NCI-H1417 (cell line): ENCODE measurements around the gene RIMOC1.

Experiments
- DNase-seq, 3 experiments: peaks; one replicate each; lab custom pipeline; 2025; lab: John Stamatoyannopoulos, UW

RIMOC1 gene

GRCh38 chr5:41903892-41904799 is at the start of gene RIMOC1:
Gene RIMOC1 (plus strand): TSS chr5:41904344. CDS start chr5:41904368, 24 bp downstream.
- peak; percentile 99 to 100 (median 99) for DNase-seq

GRCh38 chr5:41856644-41857491 is 47.3 kb upstream of the RIMOC1 start:
- DNase-seq, result peak; percentile 52 to 87 (median 87)

- no peak for DNase-seq
Observed at GRCh38 chr5:41857989-41858388, 46.2 kb upstream of the RIMOC1 start.

- no peak for DNase-seq
Observed at GRCh38 chr5:41858890-41859289, 45.3 kb upstream of the RIMOC1 start.

GRCh38 chr5:41863871-41864486 is 40.2 kb upstream of the RIMOC1 start:
- DNase-seq, result no peak

GRCh38 chr5:41869151-41869723 is 34.9 kb upstream of the RIMOC1 start:
- peak; percentile 34 to 78 (median 71) for DNase-seq

GRCh38 chr5:41869724-41870626 is 34.2 kb upstream of the RIMOC1 start, which contains the start of gene OXCT1:
Gene OXCT1 (minus strand): TSS chr5:41870425. CDS start chr5:41870358, 67 bp downstream.
- DNase-seq, result peak; percentile 92 to 94 (median 93)

- DNase-seq, result no peak
Observed at GRCh38 chr5:41870627-41871048, 33.5 kb upstream of the RIMOC1 start.

GRCh38 chr5:41871852-41872251 is 32.3 kb upstream of the RIMOC1 start:
- DNase-seq, result no peak

- no peak for DNase-seq
Observed at GRCh38 chr5:41874512-41875060, 29.6 kb upstream of the RIMOC1 start.

- DNase-seq, result no peak
Observed at GRCh38 chr5:41875121-41875520, 29.0 kb upstream of the RIMOC1 start.

GRCh38 chr5:41876678-41877077 is 27.5 kb upstream of the RIMOC1 start:
- DNase-seq, result peak in 1 of 3 experiments; percentile 4

- no peak for DNase-seq
Observed at GRCh38 chr5:41877408-41877807, 26.7 kb upstream of the RIMOC1 start.

- DNase-seq, result no peak
Observed at GRCh38 chr5:41878173-41878572, 26.0 kb upstream of the RIMOC1 start.

- no peak for DNase-seq
Observed at GRCh38 chr5:41878643-41879478, 25.3 kb upstream of the RIMOC1 start.

GRCh38 chr5:41882765-41883164 is 21.4 kb upstream of the RIMOC1 start:
- DNase-seq, result no peak

- no peak for DNase-seq
Observed at GRCh38 chr5:41883243-41883642, 20.9 kb upstream of the RIMOC1 start.

GRCh38 chr5:41883936-41884335 is 20.2 kb upstream of the RIMOC1 start:
- no peak for DNase-seq

GRCh38 chr5:41885286-41885685 is 18.9 kb upstream of the RIMOC1 start:
- no peak for DNase-seq
